ENCODE results near the gene LRRK1.

DNA sequence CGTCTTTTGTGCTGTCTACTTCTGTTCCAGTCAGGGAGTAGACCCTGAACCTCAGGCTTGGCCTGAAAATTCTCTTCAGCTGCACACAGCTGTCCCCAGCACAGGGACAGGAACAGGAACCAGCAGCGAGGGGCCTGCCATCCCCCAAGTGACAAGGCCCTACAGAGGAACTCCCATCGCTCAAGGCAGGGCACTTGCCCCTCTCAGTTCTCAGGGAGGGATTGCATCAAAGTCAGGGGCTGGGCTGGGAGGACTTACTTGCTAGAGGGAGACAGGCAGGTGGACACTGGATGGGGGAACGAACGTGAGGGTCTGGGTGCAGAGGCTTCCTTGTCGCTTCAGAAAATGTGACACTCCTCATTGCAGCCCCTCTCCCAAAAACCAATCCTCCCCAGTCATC, 169.1 kb downstream of the LRRK1 start:
- TF ChIP-seq CREM (CRISPR knock-in tag; IDR thresholded peaks at IDR 0.05) (no peak), MAX (CRISPR knock-in tag; IDR thresholded peaks at IDR 0.05) (no peak), TEAD1 (CRISPR knock-in tag; IDR thresholded peaks at IDR 0.05) (no peak), SOX15 (CRISPR knock-in tag; IDR thresholded peaks at IDR 0.05) (no peak), TP53 (CRISPR knock-in tag; IDR thresholded peaks at IDR 0.05) (no peak), ZNF671 (CRISPR knock-in tag; IDR thresholded peaks at IDR 0.05) (no peak), CDX4 (CRISPR knock-in tag; IDR thresholded peaks at IDR 0.05; ENCODE audit: borderline replicate concordance) (no peak), E2F4 (CRISPR knock-in tag; IDR thresholded peaks at IDR 0.05; ENCODE audit: borderline replicate concordance, low read depth) (no peak), USF1 (CRISPR knock-in tag; IDR thresholded peaks at IDR 0.05) (no peak), NR1H2 (CRISPR knock-in tag; IDR thresholded peaks at IDR 0.05) (no peak)
- TF ChIP-seq, protein P1, sequence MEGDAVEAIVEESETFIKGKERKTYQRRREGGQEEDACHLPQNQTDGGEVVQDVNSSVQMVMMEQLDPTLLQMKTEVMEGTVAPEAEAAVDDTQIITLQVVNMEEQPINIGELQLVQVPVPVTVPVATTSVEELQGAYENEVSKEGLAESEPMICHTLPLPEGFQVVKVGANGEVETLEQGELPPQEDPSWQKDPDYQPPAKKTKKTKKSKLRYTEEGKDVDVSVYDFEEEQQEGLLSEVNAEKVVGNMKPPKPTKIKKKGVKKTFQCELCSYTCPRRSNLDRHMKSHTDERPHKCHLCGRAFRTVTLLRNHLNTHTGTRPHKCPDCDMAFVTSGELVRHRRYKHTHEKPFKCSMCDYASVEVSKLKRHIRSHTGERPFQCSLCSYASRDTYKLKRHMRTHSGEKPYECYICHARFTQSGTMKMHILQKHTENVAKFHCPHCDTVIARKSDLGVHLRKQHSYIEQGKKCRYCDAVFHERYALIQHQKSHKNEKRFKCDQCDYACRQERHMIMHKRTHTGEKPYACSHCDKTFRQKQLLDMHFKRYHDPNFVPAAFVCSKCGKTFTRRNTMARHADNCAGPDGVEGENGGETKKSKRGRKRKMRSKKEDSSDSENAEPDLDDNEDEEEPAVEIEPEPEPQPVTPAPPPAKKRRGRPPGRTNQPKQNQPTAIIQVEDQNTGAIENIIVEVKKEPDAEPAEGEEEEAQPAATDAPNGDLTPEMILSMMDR (IDR thresholded peaks at IDR 0.05), result no peak
- TF ChIP-seq, protein P2, sequence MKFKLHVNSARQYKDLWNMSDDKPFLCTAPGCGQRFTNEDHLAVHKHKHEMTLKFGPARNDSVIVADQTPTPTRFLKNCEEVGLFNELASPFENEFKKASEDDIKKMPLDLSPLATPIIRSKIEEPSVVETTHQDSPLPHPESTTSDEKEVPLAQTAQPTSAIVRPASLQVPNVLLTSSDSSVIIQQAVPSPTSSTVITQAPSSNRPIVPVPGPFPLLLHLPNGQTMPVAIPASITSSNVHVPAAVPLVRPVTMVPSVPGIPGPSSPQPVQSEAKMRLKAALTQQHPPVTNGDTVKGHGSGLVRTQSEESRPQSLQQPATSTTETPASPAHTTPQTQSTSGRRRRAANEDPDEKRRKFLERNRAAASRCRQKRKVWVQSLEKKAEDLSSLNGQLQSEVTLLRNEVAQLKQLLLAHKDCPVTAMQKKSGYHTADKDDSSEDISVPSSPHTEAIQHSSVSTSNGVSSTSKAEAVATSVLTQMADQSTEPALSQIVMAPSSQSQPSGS (CRISPR knock-in tag; IDR thresholded peaks at IDR 0.05; ENCODE audit: borderline replicate concordance, low read depth), result no peak
- TF ChIP-seq, protein P3, sequence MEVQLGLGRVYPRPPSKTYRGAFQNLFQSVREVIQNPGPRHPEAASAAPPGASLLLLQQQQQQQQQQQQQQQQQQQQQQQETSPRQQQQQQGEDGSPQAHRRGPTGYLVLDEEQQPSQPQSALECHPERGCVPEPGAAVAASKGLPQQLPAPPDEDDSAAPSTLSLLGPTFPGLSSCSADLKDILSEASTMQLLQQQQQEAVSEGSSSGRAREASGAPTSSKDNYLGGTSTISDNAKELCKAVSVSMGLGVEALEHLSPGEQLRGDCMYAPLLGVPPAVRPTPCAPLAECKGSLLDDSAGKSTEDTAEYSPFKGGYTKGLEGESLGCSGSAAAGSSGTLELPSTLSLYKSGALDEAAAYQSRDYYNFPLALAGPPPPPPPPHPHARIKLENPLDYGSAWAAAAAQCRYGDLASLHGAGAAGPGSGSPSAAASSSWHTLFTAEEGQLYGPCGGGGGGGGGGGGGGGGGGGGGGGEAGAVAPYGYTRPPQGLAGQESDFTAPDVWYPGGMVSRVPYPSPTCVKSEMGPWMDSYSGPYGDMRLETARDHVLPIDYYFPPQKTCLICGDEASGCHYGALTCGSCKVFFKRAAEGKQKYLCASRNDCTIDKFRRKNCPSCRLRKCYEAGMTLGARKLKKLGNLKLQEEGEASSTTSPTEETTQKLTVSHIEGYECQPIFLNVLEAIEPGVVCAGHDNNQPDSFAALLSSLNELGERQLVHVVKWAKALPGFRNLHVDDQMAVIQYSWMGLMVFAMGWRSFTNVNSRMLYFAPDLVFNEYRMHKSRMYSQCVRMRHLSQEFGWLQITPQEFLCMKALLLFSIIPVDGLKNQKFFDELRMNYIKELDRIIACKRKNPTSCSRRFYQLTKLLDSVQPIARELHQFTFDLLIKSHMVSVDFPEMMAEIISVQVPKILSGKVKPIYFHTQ (CRISPR knock-in tag; IDR thresholded peaks at IDR 0.05), result no peak

Measured in WTC11 (cell line).